ENCODE measurements around the gene SMYD3. TPM values are rescaled to one million over a fixed set of nuclear protein-coding genes. Genes with fewer than 3 reads are reported as not detected.

The SMYD3 gene
- total and polyA plus RNA-seq, 2 of the 4 experiments (the other 2 are of a cell fraction), result 26.5 to 37.6 TPM

DNA sequence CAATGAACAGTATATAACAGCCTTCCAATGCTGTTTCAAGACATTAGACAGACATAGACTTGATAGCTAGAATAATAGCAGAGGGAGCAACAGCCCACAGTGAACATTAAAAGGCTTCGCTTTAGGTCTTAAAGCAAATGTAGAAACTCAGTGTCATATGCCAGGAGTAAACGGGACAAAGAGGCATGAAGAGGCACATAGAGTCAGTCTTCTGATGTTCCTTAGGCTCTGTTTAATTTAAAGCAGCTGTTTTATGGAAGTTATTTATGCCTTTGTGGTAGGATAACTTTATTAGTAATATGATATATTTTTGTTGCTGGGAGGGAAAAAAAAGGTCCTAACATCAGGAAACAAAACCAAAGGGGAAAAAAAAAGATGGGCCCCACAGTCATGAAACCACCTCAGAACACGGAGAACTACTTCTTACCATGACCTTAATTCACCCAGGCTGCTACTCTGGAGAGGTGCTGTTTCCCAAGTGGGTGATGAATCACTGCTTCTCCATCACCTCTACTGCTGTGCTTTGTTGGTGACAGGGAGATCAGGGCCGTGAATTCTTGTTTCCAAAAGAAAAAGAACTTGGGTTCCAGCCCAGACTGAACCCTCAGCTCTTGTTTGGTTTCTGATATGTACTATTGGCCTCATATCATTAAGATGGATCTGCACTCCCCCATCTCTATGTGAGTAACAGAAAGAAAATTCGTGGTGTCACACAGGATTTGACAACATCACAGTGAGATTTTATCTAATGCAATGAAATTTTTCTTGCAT, 735.4 kb downstream of the SMYD3 start:
- DNase-seq (peak; percentile 91), ATAC-seq (ENCODE audit: low read depth) (peak; percentile 86)
- peak overlapping the region; percentile 90 for H3K18ac ChIP-seq (ENCODE audit: low read depth, low read length)
- H3K9me1 ChIP-seq (ENCODE audit: insufficient read depth, low read length), result peaks cover 7% of the 10 kb centered on the region; the same call in 1 of the 2 replicates
- intact Hi-C loops (cut with micrococcal nuclease), result loop anchor here (10.0 kb wide), 1 partner anchor 177 kb away; no protein-coding TSS in a partner anchor
- ChIA-PET CTCF (interaction anchor here (0.9 kb wide), 1 partner anchor 17 kb away, joined by 3 read pairs; no protein-coding TSS in a partner anchor), POLR2A (ENCODE audit: unreplicated experiment) (no interaction called here)
- peak overlapping the region; percentile 32; the same call in 1 of the 3 replicates for H2BK15ac ChIP-seq (ENCODE audit: low read depth, low read length)
- no peaks in the 10 kb centered on the region for H3K9me3 ChIP-seq (ENCODE audit: control insufficient read depth, insufficient read depth, low read length)
- no peak overlapping the region for H2AK9ac ChIP-seq (replicated peaks; ENCODE audit: low read depth, low read length, poor library complexity)
- peak overlapping the region; percentile 95 for H3K27ac ChIP-seq (ENCODE audit: insufficient read depth, low read length)
- no CpG with 5 or more reads among the region's 5 CpGs for WGBS, 2 experiments (ENCODE audit: extremely low coverage in 2 of 2, insufficient read length in 1 of 2)
- H2AFZ ChIP-seq (replicated peaks; ENCODE audit: low read length, poor library complexity), result peak overlapping the region; percentile 37
- H3K23ac ChIP-seq (ENCODE audit: low read depth, low read length), result no peak overlapping the region
- in situ Hi-C loops (cut with MboI; ENCODE audit: low sequenced_read_pairs), result no loop called here
- BruUV-seq (replicated peaks), result no TSS peak
- 0 out of 2 replicates have a peak overlapping the region, but pooled peaks have one; percentile 21 for H2AK5ac ChIP-seq (ENCODE audit: low read depth, low read length)
- H3K4me2 ChIP-seq (ENCODE audit: low read depth, low read length), result peak overlapping the region; percentile 57
- H3K36me3 ChIP-seq (ENCODE audit: control insufficient read depth, insufficient read depth, low read length), result no peaks in the 10 kb centered on the region
- peak overlapping the region; percentile 63; the same call in 1 of the 2 replicates for H2BK20ac ChIP-seq (ENCODE audit: low read depth, low read length)
- no peaks in the 10 kb centered on the region for H4K20me1 ChIP-seq (ENCODE audit: insufficient read depth, low read length)
- H4K91ac ChIP-seq (ENCODE audit: insufficient read depth, low read depth, low read length), result peak overlapping the region; percentile 60
- H3K79me1 ChIP-seq (ENCODE audit: low read depth in 1 of 2, low read length in 2 of 2), result no peaks in the 10 kb centered on the region
- H3K4ac ChIP-seq (ENCODE audit: low read depth, low read length), result peak overlapping the region; percentile 51; the same call in 1 of the 2 replicates
- peak overlapping the region; percentile 61 for H2BK120ac ChIP-seq (ENCODE audit: low read depth, low read length)
- peak overlapping the region; percentile 17; the same call in 1 of the 2 replicates for H3K9ac ChIP-seq (ENCODE audit: low read depth, low read length)
- H4K5ac ChIP-seq (ENCODE audit: low read depth, low read length), result peak overlapping the region; percentile 54
- no peak overlapping the region for H3K4me3 ChIP-seq (ENCODE audit: insufficient read depth, low read depth, low read length)
- H3K4me1 ChIP-seq (ENCODE audit: control insufficient read depth, insufficient read depth, low read length), result peaks cover 13% of the 10 kb centered on the region
- H2BK5ac ChIP-seq (ENCODE audit: low read depth, low read length, poor library complexity, severe bottlenecking), result peak overlapping the region; percentile 92
- H3K27me3 ChIP-seq (ENCODE audit: control insufficient read depth, insufficient read depth, low read length), result no peaks in the 10 kb centered on the region
- H3K14ac ChIP-seq (replicated peaks; ENCODE audit: low read depth, low read length), result peak overlapping the region; percentile 41
- dilution Hi-C loops (cut with HindIII; ENCODE audit: low sequenced_read_pairs, unreplicated experiment), result no loop called here
- no peak for TF ChIP-seq POLR2A (IDR thresholded peaks at IDR 0.05; ENCODE audit: low read depth, low read length)
- no peak for TF ChIP-seq RCOR1 (IDR thresholded peaks at IDR 0.05; ENCODE audit: insufficient replicate concordance, low read length)
- TF ChIP-seq, protein P1, sequence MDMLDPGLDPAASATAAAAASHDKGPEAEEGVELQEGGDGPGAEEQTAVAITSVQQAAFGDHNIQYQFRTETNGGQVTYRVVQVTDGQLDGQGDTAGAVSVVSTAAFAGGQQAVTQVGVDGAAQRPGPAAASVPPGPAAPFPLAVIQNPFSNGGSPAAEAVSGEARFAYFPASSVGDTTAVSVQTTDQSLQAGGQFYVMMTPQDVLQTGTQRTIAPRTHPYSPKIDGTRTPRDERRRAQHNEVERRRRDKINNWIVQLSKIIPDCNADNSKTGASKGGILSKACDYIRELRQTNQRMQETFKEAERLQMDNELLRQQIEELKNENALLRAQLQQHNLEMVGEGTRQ (IDR thresholded peaks at IDR 0.05; ENCODE audit: low read depth, low read length), result no peak
- TF ChIP-seq MAFK (IDR thresholded peaks at IDR 0.05; ENCODE audit: low read depth, low read length), result no peak
- TF ChIP-seq FOS (IDR thresholded peaks at IDR 0.05; ENCODE audit: low read depth, low read length), result peak; percentile 59
- no peak for TF ChIP-seq CTCF (conservative IDR thresholded peaks at IDR 0.05; ENCODE audit: low read depth, low read length)
- no peak for TF ChIP-seq CHD1 (IDR thresholded peaks at IDR 0.05; ENCODE audit: low read depth, low read length)
- peak; percentile 68 for TF ChIP-seq CEBPB (IDR thresholded peaks at IDR 0.05; ENCODE audit: low read depth, low read length)
- TF ChIP-seq SMC3 (IDR thresholded peaks at IDR 0.05; ENCODE audit: low read depth, low read length), result 0 out of 2 replicates have a peak, but pooled peaks have one; percentile 1
- no peak for TF ChIP-seq RFX5 (IDR thresholded peaks at IDR 0.05; ENCODE audit: low read depth, low read length)
- TF ChIP-seq RAD21 (IDR thresholded peaks at IDR 0.05; ENCODE audit: low read length), result 0 out of 2 replicates have a peak, but pooled peaks have one; percentile 7
- H4K8ac ChIP-seq (ENCODE audit: low read depth in 2 of 2, low read length in 2 of 2), result peak overlapping the region; percentile 51 to 72; a peak in 1 of 4 replicates
- H3K56ac ChIP-seq (ENCODE audit: extremely low read depth, insufficient read depth, low read length), result no peak overlapping the region
